Lower lobe of right lung (tissue), 2 donors: ENCODE results near the gene TSC22D4. TPM values are rescaled to one million over a fixed set of nuclear protein-coding genes. Genes with fewer than 3 reads are reported as not detected.
A peak's percentile ranks its signal among the peaks of the same experiment; 100 is the strongest.

Source experiments
- ATAC-seq, 2 donors: fragments of 200-7000 bp; cut with Tn5 transposase; one replicate each; pipeline ENCODE4 v1.9.1; 2020 to 2022; ENCODE audit warnings: mild to moderate bottlenecking in 2 of 2, moderate library complexity in 2 of 2
- DNase-seq: peaks from one replicate; pipeline ENCODE4 v3.0.0-alpha.2; 2020
- H3K27ac ChIP-seq: fragments of 200-600 bp; one replicate; pipeline ENCODE4 v1.8.0; 2022
- H3K27me3 ChIP-seq: fragments of 200-600 bp; one replicate; pipeline ENCODE4 v1.8.0; 2022; ENCODE audit warnings: low read depth
- H3K36me3 ChIP-seq: fragments of 200-600 bp; one replicate; pipeline ENCODE4 v1.8.0; 2022; ENCODE audit warnings: mild to moderate bottlenecking
- H3K4me1 ChIP-seq: fragments of 200-600 bp; one replicate; pipeline ENCODE4 v1.8.0; 2022
- H3K4me3 ChIP-seq: fragments of 200-600 bp; one replicate; pipeline ENCODE4 v1.8.0; 2022; ENCODE audit warnings: mild to moderate bottlenecking
- H3K9me3 ChIP-seq: fragments of 200-600 bp; one replicate; pipeline ENCODE4 v1.8.0; 2022
- intact Hi-C: fragments of 100-400 bp; cut with DNase I; formaldehyde crosslinking; loops from one replicate; pipeline ENCODE4 v1.11.0; 2022
- total RNA-seq: library from RNA; stranded (reverse); fragmentation: NEBNext Ultra II Directional; extraction: Animal tissue kit (Norgen Biotek cat#: 25700); gene quantifications from one replicate; pipeline ENCODE4 v1.2.1, GENCODE V29; 2021
- TF ChIP-seq, protein P1 (sequence below): fragments of 200-600 bp; IDR thresholded peaks from one replicate; pipeline ENCODE4 v1.8.0; 2022; ENCODE audit warnings: antibody characterized with exemption, mild to moderate bottlenecking
- donor health status: DM: no; HTN: yes; CAD: no; lungs with severe emphysema.

TSC22D4 gene
- total RNA-seq, 1 donor from 2014 or later: 53.6 TPM

DNA sequence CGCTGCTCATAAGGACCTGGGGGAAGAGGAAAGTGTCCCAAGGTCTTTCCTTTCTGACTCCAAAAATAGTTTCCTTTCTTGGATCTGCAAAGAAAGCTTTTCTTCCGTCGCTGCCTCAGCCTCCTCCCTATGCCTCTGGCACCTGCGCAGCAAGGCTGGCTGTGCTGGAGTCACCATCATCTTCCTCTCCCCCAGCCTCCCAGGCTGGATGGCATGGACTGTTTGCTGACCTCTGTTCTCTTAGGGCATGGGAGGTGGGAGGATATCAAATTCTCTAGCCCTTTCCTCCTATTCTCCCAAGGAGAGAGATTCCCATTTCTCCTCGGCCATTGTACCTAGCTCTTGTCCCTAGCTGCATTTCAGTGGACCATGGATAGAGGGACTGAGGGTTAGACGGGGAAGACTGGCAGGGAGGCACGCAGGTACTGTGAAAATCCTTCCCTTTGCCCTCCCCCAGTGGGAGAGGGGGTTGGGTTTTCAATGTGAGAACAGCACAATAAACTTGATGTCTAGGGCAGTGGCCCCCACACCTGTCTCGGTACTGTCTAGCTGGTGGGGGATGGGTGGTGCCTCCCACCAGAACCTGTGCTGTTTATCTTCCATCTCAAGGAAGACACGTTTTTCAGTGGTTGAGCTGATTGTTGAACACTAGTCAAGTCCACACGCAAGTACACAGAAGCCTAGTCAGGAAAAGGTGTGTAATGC lies 45.3 kb downstream of the TSC22D4 start:
- H3K9me3 ChIP-seq: no peaks in the 10 kb centered on the region
- ATAC-seq (no peak), DNase-seq (peak; percentile 28)
- peaks cover 48% of the 10 kb centered on the region for H3K4me1 ChIP-seq
- intact Hi-C loops: no loop called here
- H3K27me3 ChIP-seq: no peaks in the 10 kb centered on the region
- TF ChIP-seq, protein P1, sequence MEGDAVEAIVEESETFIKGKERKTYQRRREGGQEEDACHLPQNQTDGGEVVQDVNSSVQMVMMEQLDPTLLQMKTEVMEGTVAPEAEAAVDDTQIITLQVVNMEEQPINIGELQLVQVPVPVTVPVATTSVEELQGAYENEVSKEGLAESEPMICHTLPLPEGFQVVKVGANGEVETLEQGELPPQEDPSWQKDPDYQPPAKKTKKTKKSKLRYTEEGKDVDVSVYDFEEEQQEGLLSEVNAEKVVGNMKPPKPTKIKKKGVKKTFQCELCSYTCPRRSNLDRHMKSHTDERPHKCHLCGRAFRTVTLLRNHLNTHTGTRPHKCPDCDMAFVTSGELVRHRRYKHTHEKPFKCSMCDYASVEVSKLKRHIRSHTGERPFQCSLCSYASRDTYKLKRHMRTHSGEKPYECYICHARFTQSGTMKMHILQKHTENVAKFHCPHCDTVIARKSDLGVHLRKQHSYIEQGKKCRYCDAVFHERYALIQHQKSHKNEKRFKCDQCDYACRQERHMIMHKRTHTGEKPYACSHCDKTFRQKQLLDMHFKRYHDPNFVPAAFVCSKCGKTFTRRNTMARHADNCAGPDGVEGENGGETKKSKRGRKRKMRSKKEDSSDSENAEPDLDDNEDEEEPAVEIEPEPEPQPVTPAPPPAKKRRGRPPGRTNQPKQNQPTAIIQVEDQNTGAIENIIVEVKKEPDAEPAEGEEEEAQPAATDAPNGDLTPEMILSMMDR: no peak
- peaks cover 38% of the 10 kb centered on the region for H3K36me3 ChIP-seq
- no peak overlapping the region for H3K27ac ChIP-seq
- H3K4me3 ChIP-seq: no peak overlapping the region

DNA sequence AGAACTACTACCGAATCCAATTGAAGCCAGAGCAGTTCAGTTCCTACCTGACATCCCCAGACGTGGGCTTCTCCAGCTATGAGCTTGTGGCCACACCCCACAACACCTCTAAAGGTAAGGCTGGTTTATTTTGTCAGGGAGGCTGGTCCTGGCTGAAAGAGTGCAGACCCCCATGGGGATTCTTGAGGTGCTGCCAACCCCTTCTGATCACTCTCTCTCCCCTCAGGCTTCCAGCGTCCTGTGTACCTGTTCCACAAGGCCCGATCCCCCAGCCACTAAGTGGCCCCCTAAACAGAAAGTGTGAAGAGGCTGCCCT lies 45.8 kb downstream of the TSC22D4 start:
- peaks cover 48% of the 10 kb centered on the region for H3K4me1 ChIP-seq
- no peak overlapping the region for H3K4me3 ChIP-seq
- peaks cover 38% of the 10 kb centered on the region for H3K36me3 ChIP-seq
- TF ChIP-seq, protein P1: no peak
- H3K27ac ChIP-seq: no peak overlapping the region
- H3K27me3 ChIP-seq: no peaks in the 10 kb centered on the region
- ATAC-seq (no peak), DNase-seq (peak; percentile 24)
- H3K9me3 ChIP-seq: no peaks in the 10 kb centered on the region
- intact Hi-C loops: no loop called here

DNA sequence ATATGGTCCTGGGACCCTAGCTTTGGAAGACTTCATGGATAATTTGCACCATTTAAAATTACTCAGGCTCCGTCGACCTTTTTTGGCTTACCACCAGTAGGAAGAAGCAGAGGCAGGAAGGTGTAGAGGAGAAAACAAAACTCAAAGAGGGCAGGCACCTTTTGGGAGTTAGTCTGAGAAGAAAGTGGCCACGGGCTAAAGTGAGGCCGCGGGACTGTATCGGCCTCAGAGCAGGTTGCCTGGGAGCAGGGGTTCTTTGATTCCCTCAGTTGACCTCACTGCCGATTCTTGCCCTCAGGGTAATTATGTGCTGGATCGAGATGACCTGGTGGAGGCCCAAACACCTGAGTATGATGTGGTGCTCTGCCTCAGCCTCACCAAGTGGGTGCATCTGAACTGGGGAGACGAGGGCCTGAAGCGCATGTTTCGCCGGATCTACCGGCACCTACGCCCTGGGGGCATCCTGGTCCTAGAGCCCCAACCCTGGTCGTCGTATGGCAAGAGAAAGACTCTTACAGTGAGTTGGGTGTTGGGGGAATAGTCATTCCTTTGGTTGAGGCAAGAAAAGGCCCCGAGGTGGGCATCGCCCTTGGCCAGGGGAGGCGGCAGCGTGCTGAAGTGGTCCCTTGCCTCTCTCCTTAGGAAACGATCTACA lies 46.3 kb downstream of the TSC22D4 start:
- no peak overlapping the region for H3K4me3 ChIP-seq
- H3K27ac ChIP-seq: peak overlapping the region; percentile 1
- TF ChIP-seq, protein P1: no peak
- DNase-seq (peak; percentile 44), ATAC-seq (no peak)
- H3K36me3 ChIP-seq: peaks cover 38% of the 10 kb centered on the region
- H3K4me1 ChIP-seq: peaks cover 51% of the 10 kb centered on the region
- H3K9me3 ChIP-seq: no peaks in the 10 kb centered on the region
- intact Hi-C loops: no loop called here
- no peaks in the 10 kb centered on the region for H3K27me3 ChIP-seq

DNA sequence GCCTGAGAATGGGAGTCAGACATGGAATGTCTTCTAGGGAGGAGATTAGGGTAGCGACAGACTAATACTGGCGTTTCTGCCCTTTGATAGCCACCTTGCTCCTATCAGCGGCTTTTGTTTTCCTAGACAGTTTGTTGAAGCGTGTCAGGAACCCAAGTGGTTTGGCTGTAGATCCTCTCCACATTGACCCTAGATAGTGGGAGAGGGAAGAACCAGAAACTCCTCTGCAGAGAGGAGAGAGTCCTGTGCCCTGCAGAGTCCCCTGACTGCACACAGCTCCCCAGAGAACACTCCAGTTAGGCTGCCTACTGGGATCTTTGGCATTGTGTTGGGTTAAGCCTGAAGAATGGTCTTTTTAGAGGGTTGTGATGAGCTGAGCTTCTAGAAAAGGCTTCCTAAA lies 47.0 kb downstream of the TSC22D4 start:
- H3K36me3 ChIP-seq: peaks cover 38% of the 10 kb centered on the region
- no peak overlapping the region for H3K4me3 ChIP-seq
- intact Hi-C loops: no loop called here
- peak overlapping the region; percentile 1 for H3K27ac ChIP-seq
- TF ChIP-seq, protein P1: no peak
- ATAC-seq (no peak), DNase-seq (no peak)
- peaks cover 53% of the 10 kb centered on the region for H3K4me1 ChIP-seq
- H3K9me3 ChIP-seq: no peaks in the 10 kb centered on the region
- H3K27me3 ChIP-seq: no peaks in the 10 kb centered on the region

DNA sequence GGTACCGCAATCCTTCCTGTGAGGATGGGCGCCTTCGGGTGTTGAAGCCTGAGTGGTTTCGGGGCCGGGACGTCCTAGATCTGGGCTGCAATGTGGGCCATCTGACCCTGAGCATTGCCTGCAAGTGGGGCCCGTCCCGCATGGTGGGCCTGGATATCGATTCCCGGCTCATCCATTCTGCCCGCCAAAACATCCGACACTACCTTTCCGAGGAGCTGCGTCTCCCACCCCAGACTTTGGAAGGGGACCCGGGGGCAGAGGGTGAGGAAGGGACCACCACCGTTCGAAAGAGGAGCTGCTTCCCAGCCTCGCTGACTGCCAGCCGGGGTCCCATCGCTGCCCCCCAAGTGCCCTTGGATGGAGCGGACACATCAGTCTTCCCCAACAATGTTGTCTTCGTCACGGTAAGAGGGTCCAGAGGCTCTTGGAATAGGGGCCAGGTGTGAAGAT lies 47.7 kb downstream of the TSC22D4 start:
- DNase-seq: peak; percentile 44
- Histone ChIP-seq H3K27ac (peak overlapping the region; percentile 98), H3K27me3 (no peaks in the 10 kb centered on the region), H3K4me1 (peaks cover 53% of the 10 kb centered on the region), H3K9me3 (no peaks in the 10 kb centered on the region), H3K36me3 (peaks cover 38% of the 10 kb centered on the region), H3K4me3 (no peak overlapping the region)
- ATAC-seq: no peak
- TF ChIP-seq, protein P1: no peak
- intact Hi-C loops: no loop called here
